Subcutaneous abdominal adipose tissue (tissue), 5 donors: ENCODE measurements around the gene TMEM127.

Source experiments
- H3K27ac ChIP-seq: one replicate; pipeline ENCODE4 v1.7.0; 2013; ENCODE audit warnings: low read depth, mild to moderate bottlenecking, inconsistent platforms, low read length, moderate library complexity
- H3K27me3 ChIP-seq, 5 donors: one replicate each; pipeline ENCODE4 v1.7.0; 2013; ENCODE audit warnings: low read length in 5 of 5, inconsistent platforms in 1 of 5; ENCODE audit not compliant: control insufficient read depth in 5 of 5, insufficient read depth in 4 of 5
- H3K36me3 ChIP-seq, 5 donors: one replicate each; pipeline ENCODE4 v1.7.0; 2013; ENCODE audit warnings: low read length in 5 of 5; ENCODE audit not compliant: control insufficient read depth in 5 of 5, insufficient read depth in 5 of 5
- H3K4me1 ChIP-seq, 5 donors: one replicate each; pipeline ENCODE4 v1.7.0; 2013; ENCODE audit warnings: low read length in 5 of 5, mild to moderate bottlenecking in 3 of 5, moderate library complexity in 1 of 5; ENCODE audit not compliant: control insufficient read depth in 5 of 5, insufficient read depth in 5 of 5
- H3K4me3 ChIP-seq, 5 donors: one replicate each; pipeline ENCODE4 v1.7.0; 2013; ENCODE audit warnings: low read length in 5 of 5, low read depth in 1 of 5
- H3K9ac ChIP-seq, 5 donors: one replicate each; pipeline ENCODE4 v1.7.0; 2013; ENCODE audit warnings: low read length in 5 of 5, mild to moderate bottlenecking in 4 of 5, moderate library complexity in 3 of 5
- H3K9me3 ChIP-seq, 5 donors: one replicate each; pipeline ENCODE4 v1.7.0; 2013; ENCODE audit warnings: low read length in 5 of 5; ENCODE audit not compliant: control insufficient read depth in 5 of 5
- donor health status: healthy.
- donor health status: healthy.
- donor health status: healthy.
- donor health status: healthy.
- donor health status: healthy.

TMEM127 gene

GRCh38 chr2:96256611-96257113 lies 9.1 kb downstream of the TMEM127 start:
- Histone ChIP-seq H3K4me1 (peaks cover 33 to 82% (median 73%) of the 10 kb centered on the region in 5 donors), H3K4me3 (no peak overlapping the region), H3K27me3 (no peaks in the 10 kb centered on the region), H3K27ac (peak overlapping the region; percentile 94), H3K9ac (peak overlapping the region in 1 of 5 donors; percentile 45), H3K9me3 (no peaks in the 10 kb centered on the region), H3K36me3 (peaks cover 3 to 52% (median 42%) of the 10 kb centered on the region in 5 donors)

- H3K9me3 ChIP-seq = no peaks in the 10 kb centered on the region
- H3K36me3 ChIP-seq = peaks cover 3 to 50% (median 40%) of the 10 kb centered on the region in 5 donors
- no peak overlapping the region for H3K4me3 ChIP-seq
- no peaks in the 10 kb centered on the region for H3K27me3 ChIP-seq
- peak overlapping the region in 1 of 5 donors; percentile 6 for H3K9ac ChIP-seq
- H3K27ac ChIP-seq = peak overlapping the region; percentile 5
- H3K4me1 ChIP-seq = peaks cover 25 to 77% (median 65%) of the 10 kb centered on the region in 5 donors
Measured at GRCh38 chr2:96254571-96254970, 11.2 kb downstream of the TMEM127 start.

- no peaks in the 10 kb centered on the region for H3K27me3 ChIP-seq
- H3K4me1 ChIP-seq = peaks cover 12 to 65% (median 53%) of the 10 kb centered on the region in 5 donors
- H3K4me3 ChIP-seq = no peak overlapping the region
- H3K9me3 ChIP-seq = no peaks in the 10 kb centered on the region
- H3K9ac ChIP-seq = no peak overlapping the region
- H3K36me3 ChIP-seq = peaks cover 3 to 46% (median 38%) of the 10 kb centered on the region in 5 donors
- no peak overlapping the region for H3K27ac ChIP-seq
Measured at GRCh38 chr2:96253006-96253405, 12.8 kb downstream of the TMEM127 start.

- Histone ChIP-seq H3K27me3 (no peaks in the 10 kb centered on the region), H3K9me3 (no peaks in the 10 kb centered on the region), H3K4me1 (peaks cover 10 to 61% (median 48%) of the 10 kb centered on the region in 5 donors), H3K27ac (no peak overlapping the region), H3K36me3 (peaks cover 3 to 46% (median 38%) of the 10 kb centered on the region in 5 donors), H3K9ac (peak overlapping the region in 1 of 5 donors; percentile 2), H3K4me3 (no peak overlapping the region)
Measured at GRCh38 chr2:96252526-96252925, 13.3 kb downstream of the TMEM127 start.

- Histone ChIP-seq H3K27ac (peak overlapping the region; percentile 44), H3K9ac (no peak overlapping the region)
Measured at GRCh38 chr2:96251721-96252292, 14.0 kb downstream of the TMEM127 start.

GRCh38 chr2:96250188-96250587 lies 15.6 kb downstream of the TMEM127 start:
- Histone ChIP-seq H3K9ac (no peak overlapping the region), H3K9me3 (no peaks in the 10 kb centered on the region), H3K27me3 (no peaks in the 10 kb centered on the region), H3K27ac (peak overlapping the region; percentile 44), H3K4me1 (peaks cover 12 to 63% (median 53%) of the 10 kb centered on the region in 5 donors), H3K4me3 (no peak overlapping the region), H3K36me3 (peaks cover 2 to 37% (median 35%) of the 10 kb centered on the region in 5 donors)

More at GRCh38 chr2:96251721-96252292, 14.0 kb downstream of the TMEM127 start:
- no peaks in the 10 kb centered on the region for H3K9me3 ChIP-seq
- H3K4me3 ChIP-seq = no peak overlapping the region
- H3K4me1 ChIP-seq = peaks cover 10 to 58% (median 43%) of the 10 kb centered on the region in 5 donors
- H3K27me3 ChIP-seq = no peaks in the 10 kb centered on the region
- H3K36me3 ChIP-seq = peaks cover 3 to 46% (median 38%) of the 10 kb centered on the region in 5 donors

- Histone ChIP-seq H3K27ac (peak overlapping the region; percentile 44), H3K4me3 (no peak overlapping the region), H3K9me3 (no peaks in the 10 kb centered on the region), H3K9ac (peak overlapping the region in 1 of 5 donors; percentile 26), H3K27me3 (no peaks in the 10 kb centered on the region), H3K36me3 (peaks cover 0 to 31% (median 30%) of the 10 kb centered on the region in 5 donors), H3K4me1 (peaks cover 7 to 62% (median 52%) of the 10 kb centered on the region in 5 donors)
Measured at GRCh38 chr2:96249654-96250053, 16.1 kb downstream of the TMEM127 start.

- H3K4me3 ChIP-seq = no peak overlapping the region
Measured at GRCh38 chr2:96248624-96249023, 17.2 kb downstream of the TMEM127 start.

GRCh38 chr2:96247896-96248295 lies 17.9 kb downstream of the TMEM127 start:
- Histone ChIP-seq H3K36me3 (peaks cover 0 to 14% (median 12%) of the 10 kb centered on the region in 5 donors), H3K9me3 (no peaks in the 10 kb centered on the region), H3K4me3 (no peak overlapping the region), H3K9ac (no peak overlapping the region), H3K27me3 (no peaks in the 10 kb centered on the region), H3K27ac (no peak overlapping the region), H3K4me1 (peaks cover 4 to 53% (median 43%) of the 10 kb centered on the region in 5 donors)

More at GRCh38 chr2:96248624-96249023, 17.2 kb downstream of the TMEM127 start:
- Histone ChIP-seq H3K27ac (no peak overlapping the region), H3K36me3 (peaks cover 0 to 21% (median 20%) of the 10 kb centered on the region in 5 donors), H3K9me3 (no peaks in the 10 kb centered on the region), H3K27me3 (no peaks in the 10 kb centered on the region), H3K9ac (no peak overlapping the region), H3K4me1 (peaks cover 4 to 53% (median 45%) of the 10 kb centered on the region in 5 donors)

- Histone ChIP-seq H3K27ac (no peak overlapping the region), H3K4me3 (no peak overlapping the region), H3K9me3 (no peaks in the 10 kb centered on the region), H3K4me1 (peaks cover 9 to 60% (median 45%) of the 10 kb centered on the region in 5 donors), H3K9ac (no peak overlapping the region), H3K36me3 (peaks cover 0 to 5% (median 4%) of the 10 kb centered on the region in 5 donors), H3K27me3 (no peaks in the 10 kb centered on the region)
Measured at GRCh38 chr2:96247009-96247408, 18.8 kb downstream of the TMEM127 start.
